ENCODE measurements around the gene EDA2R.

- no peak for TF ChIP-seq CTCF (IDR thresholded peaks at IDR 0.05; ENCODE audit: insufficient read depth, low read depth, low read length)
- TF ChIP-seq EZH2 (IDR thresholded peaks at IDR 0.05; ENCODE audit: insufficient read depth, low read length): no peak
Measured at GRCh38 chrX:66676413-66676812, 37.5 kb upstream of the EDA2R start.
